ENCODE results near the gene KCMF1.

DNA sequence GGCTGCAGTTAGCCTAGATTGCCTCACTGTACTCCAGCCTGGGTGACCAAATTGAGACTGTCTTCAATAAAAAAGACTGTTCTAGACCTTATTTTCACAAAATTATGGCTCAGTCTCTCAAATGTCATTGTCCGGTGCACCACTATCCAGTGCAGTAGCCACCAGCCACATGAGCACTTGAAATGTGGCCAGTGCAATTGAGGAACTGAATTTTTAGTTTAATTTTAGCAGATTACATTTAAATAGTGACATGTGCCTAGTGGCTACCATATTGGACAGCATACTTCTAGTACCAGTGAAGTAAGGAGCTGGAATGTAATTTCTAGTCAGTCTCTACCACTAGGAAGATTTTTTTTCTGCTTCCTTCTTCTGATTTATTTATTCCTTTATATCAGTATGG, 39.4 kb downstream of the KCMF1 start:
- TF ChIP-seq, protein P1, sequence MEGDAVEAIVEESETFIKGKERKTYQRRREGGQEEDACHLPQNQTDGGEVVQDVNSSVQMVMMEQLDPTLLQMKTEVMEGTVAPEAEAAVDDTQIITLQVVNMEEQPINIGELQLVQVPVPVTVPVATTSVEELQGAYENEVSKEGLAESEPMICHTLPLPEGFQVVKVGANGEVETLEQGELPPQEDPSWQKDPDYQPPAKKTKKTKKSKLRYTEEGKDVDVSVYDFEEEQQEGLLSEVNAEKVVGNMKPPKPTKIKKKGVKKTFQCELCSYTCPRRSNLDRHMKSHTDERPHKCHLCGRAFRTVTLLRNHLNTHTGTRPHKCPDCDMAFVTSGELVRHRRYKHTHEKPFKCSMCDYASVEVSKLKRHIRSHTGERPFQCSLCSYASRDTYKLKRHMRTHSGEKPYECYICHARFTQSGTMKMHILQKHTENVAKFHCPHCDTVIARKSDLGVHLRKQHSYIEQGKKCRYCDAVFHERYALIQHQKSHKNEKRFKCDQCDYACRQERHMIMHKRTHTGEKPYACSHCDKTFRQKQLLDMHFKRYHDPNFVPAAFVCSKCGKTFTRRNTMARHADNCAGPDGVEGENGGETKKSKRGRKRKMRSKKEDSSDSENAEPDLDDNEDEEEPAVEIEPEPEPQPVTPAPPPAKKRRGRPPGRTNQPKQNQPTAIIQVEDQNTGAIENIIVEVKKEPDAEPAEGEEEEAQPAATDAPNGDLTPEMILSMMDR (conservative IDR thresholded peaks at IDR 0.05) = no peak
- no peak for TF ChIP-seq EZH2 (IDR thresholded peaks at IDR 0.05; ENCODE audit: low read depth)
